NCI-H2227 (cell line): ENCODE data around the gene NFKB1.
"Not testable (repeated sequence)": the region's sequence is repeated elsewhere in the genome, so short reads cannot be mapped to it uniquely, and the experiment has no call there.

Experiments used
- DNase-seq: peaks from one replicate; lab custom pipeline; 2025; ENCODE audit not compliant: unreplicated experiment; lab: John Stamatoyannopoulos, UW

Gene NFKB1

GRCh38 chr4:102593147-102593546 is 92.0 kb downstream of the NFKB1 start:
- DNase-seq, result no peak

GRCh38 chr4:102594000-102594399 is 92.8 kb downstream of the NFKB1 start:
- DNase-seq, result no peak

GRCh38 chr4:102596532-102596931 is 95.4 kb downstream of the NFKB1 start:
- no peak for DNase-seq

GRCh38 chr4:102598086-102598761 is 97.1 kb downstream of the NFKB1 start:
- no peak for DNase-seq

GRCh38 chr4:102598762-102599374 is 97.7 kb downstream of the NFKB1 start:
- no peak for DNase-seq

- DNase-seq, result no peak
These were observed 98.3 kb downstream of the NFKB1 start for GRCh38 chr4:102599455-102599854.

GRCh38 chr4:102599886-102600285 is 98.7 kb downstream of the NFKB1 start:
- DNase-seq, result no peak

GRCh38 chr4:102600689-102601088 is 99.5 kb downstream of the NFKB1 start:
- no peak for DNase-seq

- no peak for DNase-seq
These were observed 100.5 kb downstream of the NFKB1 start for GRCh38 chr4:102601586-102602227.

- DNase-seq, result no peak
These were observed 103.2 kb downstream of the NFKB1 start for GRCh38 chr4:102604222-102604940.

GRCh38 chr4:102606261-102606660 is 105.1 kb downstream of the NFKB1 start:
- DNase-seq, result no peak

GRCh38 chr4:102606846-102607450 is 105.8 kb downstream of the NFKB1 start:
- no peak for DNase-seq

GRCh38 chr4:102608190-102608589 is 107.0 kb downstream of the NFKB1 start:
- no peak for DNase-seq

- no peak for DNase-seq
These were observed 108.8 kb downstream of the NFKB1 start for GRCh38 chr4:102610007-102610406.

GRCh38 chr4:102610476-102610875 is 109.3 kb downstream of the NFKB1 start:
- no peak for DNase-seq

- DNase-seq, result no peak
These were observed 111.1 kb downstream of the NFKB1 start for GRCh38 chr4:102612210-102612609.

GRCh38 chr4:102612824-102613366 is 111.7 kb downstream of the NFKB1 start:
- DNase-seq, result no peak

- DNase-seq, result no peak
These were observed 113.6 kb downstream of the NFKB1 start for GRCh38 chr4:102614801-102615200.

GRCh38 chr4:102616636-102617035 is 115.5 kb downstream of the NFKB1 start:
- DNase-seq, result no peak

- DNase-seq, result not testable (repeated sequence)
These were observed 117.9 kb downstream of the NFKB1 start for GRCh38 chr4:102619021-102619420.
